ENCODE measurements around the gene TMEM212. TPM values are rescaled to one million over a fixed set of nuclear protein-coding genes. Genes with fewer than 3 reads are reported as not detected.
"Not testable (repeated sequence)": the region's sequence is repeated elsewhere in the genome, so short reads cannot be mapped to it uniquely, and the experiment has no call there.

The TMEM212 gene
- total and polyA plus RNA-seq, 4 donors: 1.5 to 16.5 (median 8.1) TPM

DNA sequence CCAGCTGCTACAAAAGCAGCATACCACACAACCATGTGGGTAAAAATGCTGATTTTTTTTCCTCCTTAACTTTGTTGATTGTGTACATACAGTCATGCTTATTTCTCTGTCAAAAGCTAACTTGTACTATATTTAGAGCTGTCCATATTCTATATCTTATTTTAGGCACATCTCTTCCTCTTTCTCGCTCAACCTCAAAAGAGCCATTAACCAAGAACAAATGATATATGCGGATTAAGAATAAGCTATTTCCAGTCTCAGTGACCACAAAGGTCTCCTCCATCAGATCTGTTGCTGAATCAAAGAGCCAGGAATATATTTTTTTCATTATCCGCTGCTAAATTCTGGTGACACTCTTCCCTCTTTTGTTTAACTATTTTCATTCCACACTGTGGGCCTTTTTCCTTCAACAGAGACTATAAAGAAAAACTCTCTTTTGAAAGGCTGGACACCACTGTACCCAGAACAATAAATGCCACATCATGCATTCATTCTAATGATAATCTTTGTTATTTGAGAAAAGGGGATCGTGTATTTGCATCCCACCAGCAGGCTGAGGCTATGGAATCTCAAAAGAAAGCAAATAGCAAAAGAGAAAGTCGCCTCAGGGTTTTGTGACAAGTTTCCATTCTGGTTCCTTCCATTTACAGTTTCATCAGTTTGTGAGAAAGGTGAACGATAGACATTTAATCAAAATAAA, 8.0 kb downstream of the TMEM212 start:
- ATAC-seq (ENCODE audit: insufficient read depth, low FRiP score): no peak
- no peaks in the 10 kb centered on the region for H3K27me3 ChIP-seq (ENCODE audit: control insufficient read depth in 3 of 3, insufficient read depth in 3 of 3, low read length in 2 of 3)
- TF ChIP-seq, protein P1, sequence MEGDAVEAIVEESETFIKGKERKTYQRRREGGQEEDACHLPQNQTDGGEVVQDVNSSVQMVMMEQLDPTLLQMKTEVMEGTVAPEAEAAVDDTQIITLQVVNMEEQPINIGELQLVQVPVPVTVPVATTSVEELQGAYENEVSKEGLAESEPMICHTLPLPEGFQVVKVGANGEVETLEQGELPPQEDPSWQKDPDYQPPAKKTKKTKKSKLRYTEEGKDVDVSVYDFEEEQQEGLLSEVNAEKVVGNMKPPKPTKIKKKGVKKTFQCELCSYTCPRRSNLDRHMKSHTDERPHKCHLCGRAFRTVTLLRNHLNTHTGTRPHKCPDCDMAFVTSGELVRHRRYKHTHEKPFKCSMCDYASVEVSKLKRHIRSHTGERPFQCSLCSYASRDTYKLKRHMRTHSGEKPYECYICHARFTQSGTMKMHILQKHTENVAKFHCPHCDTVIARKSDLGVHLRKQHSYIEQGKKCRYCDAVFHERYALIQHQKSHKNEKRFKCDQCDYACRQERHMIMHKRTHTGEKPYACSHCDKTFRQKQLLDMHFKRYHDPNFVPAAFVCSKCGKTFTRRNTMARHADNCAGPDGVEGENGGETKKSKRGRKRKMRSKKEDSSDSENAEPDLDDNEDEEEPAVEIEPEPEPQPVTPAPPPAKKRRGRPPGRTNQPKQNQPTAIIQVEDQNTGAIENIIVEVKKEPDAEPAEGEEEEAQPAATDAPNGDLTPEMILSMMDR (IDR thresholded peaks at IDR 0.05; ENCODE audit: control extremely low read depth, extremely low read depth): no peak
- no peak overlapping the region for H3K27ac ChIP-seq (ENCODE audit: low read depth in 1 of 2, low read length in 1 of 2)
- no peak for DNase-seq
- H3K4me3 ChIP-seq: no peak overlapping the region
- no peaks in the 10 kb centered on the region for H3K36me3 ChIP-seq (ENCODE audit: control insufficient read depth in 4 of 4, insufficient read depth in 4 of 4, low read length in 4 of 4)
- peaks cover 0 to 6% (median 2%) of the 10 kb centered on the region in 5 donors for H3K4me1 ChIP-seq (ENCODE audit: control insufficient read depth in 5 of 5, insufficient read depth in 5 of 5, low read length in 5 of 5)
- no peak overlapping the region for H3K9ac ChIP-seq (ENCODE audit: insufficient read depth in 1 of 2, low read length in 2 of 2)
- WGBS, 2 donors: 61 to 78% methylated on average over 6 of the region's 6 CpGs
- peaks cover 0 to 4% (median under 1%) of the 10 kb centered on the region in 4 donors for H3K9me3 ChIP-seq (ENCODE audit: control insufficient read depth in 4 of 4, insufficient read depth in 3 of 4, low read length in 3 of 4)

DNA sequence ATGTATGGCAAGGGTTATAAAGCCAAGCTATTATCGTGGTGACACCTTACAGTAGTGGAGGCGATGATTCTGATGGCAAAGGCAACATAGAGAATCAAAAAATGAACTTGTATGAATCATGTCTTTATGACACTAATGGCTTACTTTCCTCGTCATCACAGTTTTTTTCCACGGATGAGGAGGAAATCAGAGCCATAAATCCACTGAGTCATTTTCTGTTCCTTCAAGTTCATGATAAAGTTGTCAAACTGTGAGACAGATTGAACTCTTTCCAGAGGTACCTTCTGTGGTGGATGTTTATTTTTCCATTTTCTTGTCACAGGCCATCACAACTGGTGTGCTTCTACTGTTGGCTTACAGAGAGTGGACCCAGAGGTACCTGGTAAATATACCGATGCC, 8.5 kb downstream of the TMEM212 start:
- ATAC-seq (ENCODE audit: insufficient read depth, low FRiP score): no peak
- H3K9ac ChIP-seq (ENCODE audit: insufficient read depth in 1 of 2, low read length in 2 of 2): no peak overlapping the region
- DNase-seq: no peak
- no peak overlapping the region for H3K27ac ChIP-seq (ENCODE audit: low read depth in 1 of 2, low read length in 1 of 2)
- H3K4me3 ChIP-seq: no peak overlapping the region
- H3K4me1 ChIP-seq (ENCODE audit: control insufficient read depth in 5 of 5, insufficient read depth in 5 of 5, low read length in 5 of 5): peaks cover 0 to 6% (median 2%) of the 10 kb centered on the region in 5 donors
- 74 to 76% methylated on average over 5 of the region's 5 CpGs for WGBS, 2 donors
- peaks cover 0 to 4% (median 1%) of the 10 kb centered on the region in 4 donors for H3K9me3 ChIP-seq (ENCODE audit: control insufficient read depth in 4 of 4, insufficient read depth in 3 of 4, low read length in 3 of 4)
- no peaks in the 10 kb centered on the region for H3K27me3 ChIP-seq (ENCODE audit: control insufficient read depth in 3 of 3, insufficient read depth in 3 of 3, low read length in 2 of 3)
- H3K36me3 ChIP-seq (ENCODE audit: control insufficient read depth in 4 of 4, insufficient read depth in 4 of 4, low read length in 4 of 4): no peaks in the 10 kb centered on the region
- TF ChIP-seq, protein P1 (IDR thresholded peaks at IDR 0.05; ENCODE audit: control extremely low read depth, extremely low read depth): no peak

GRCh38 chr3:171854649-171855305, 11.6 kb downstream of the TMEM212 start:
- Histone ChIP-seq H3K4me3 (no peak overlapping the region), H3K4me1 (ENCODE audit: control insufficient read depth in 5 of 5, insufficient read depth in 5 of 5, low read length in 5 of 5) (peaks cover 0 to 6% (median under 1%) of the 10 kb centered on the region in 5 donors), H3K27me3 (ENCODE audit: control insufficient read depth in 3 of 3, insufficient read depth in 3 of 3, low read length in 2 of 3) (no peaks in the 10 kb centered on the region), H3K9me3 (ENCODE audit: control insufficient read depth in 4 of 4, insufficient read depth in 3 of 4, low read length in 3 of 4) (peaks cover 0 to 4% (median 1%) of the 10 kb centered on the region in 4 donors), H3K36me3 (ENCODE audit: control insufficient read depth in 4 of 4, insufficient read depth in 4 of 4, low read length in 4 of 4) (no peaks in the 10 kb centered on the region), H3K9ac (ENCODE audit: insufficient read depth in 1 of 2, low read length in 2 of 2) (no peak overlapping the region), H3K27ac (ENCODE audit: low read depth in 1 of 2, low read length in 1 of 2) (no peak overlapping the region)
- 89 to 97% methylated on average over 2 of the region's 2 CpGs for WGBS, 2 donors
- ATAC-seq (ENCODE audit: insufficient read depth, low FRiP score) (no peak), DNase-seq (no peak)
- TF ChIP-seq, protein P1 (IDR thresholded peaks at IDR 0.05; ENCODE audit: control extremely low read depth, extremely low read depth): no peak

- H3K9ac ChIP-seq (ENCODE audit: insufficient read depth in 1 of 2, low read length in 2 of 2); H3K27ac ChIP-seq (ENCODE audit: low read depth in 1 of 2, low read length in 1 of 2); H3K36me3 ChIP-seq (ENCODE audit: control insufficient read depth in 4 of 4, insufficient read depth in 4 of 4, low read length in 4 of 4); DNase-seq; H3K27me3 ChIP-seq (ENCODE audit: control insufficient read depth in 3 of 3, insufficient read depth in 3 of 3, low read length in 2 of 3); H3K9me3 ChIP-seq (ENCODE audit: control insufficient read depth in 4 of 4, insufficient read depth in 3 of 4, low read length in 3 of 4); ATAC-seq (ENCODE audit: insufficient read depth, low FRiP score); H3K4me3 ChIP-seq: not testable (repeated sequence)
- peaks cover 2 to 29% (median 9%) of the 10 kb centered on the region in 5 donors for H3K4me1 ChIP-seq (ENCODE audit: control insufficient read depth in 5 of 5, insufficient read depth in 5 of 5, low read length in 5 of 5)
- 96% methylated on average over 4 of the region's 4 CpGs for WGBS, 2 donors
These were observed 15.6 kb downstream of the TMEM212 start for GRCh38 chr3:171858770-171859169.
